HepG2 (cell line): Measurements from ENCODE around the gene NDUFS6. TPM values are rescaled to one million over a fixed set of nuclear protein-coding genes. Genes with fewer than 3 reads are reported as not detected.

Source experiments
- ATAC-seq: fragments of 200-7000 bp; cut with Tn5 transposase; 3 replicates; pipeline ENCODE4 v1.9.1; 2020; ENCODE audit warnings: mild to moderate bottlenecking, moderate library complexity
- BruUV-seq: library from RNA; stranded (reverse); fragments of 400-500 nt; replicated peaks from 2 replicates; lab custom pipeline; 2021; lab: Mats Ljungman, UMichigan
- CTCF ChIA-PET: fragments of 300-600 bp; formaldehyde crosslinking; extraction: SDS; loops from one replicate; lab custom pipeline; 2021; ENCODE audit warnings: low total read pairs, inconsistent platforms, low intra/inter-chr PET ratio; lab: Yijun Ruan, JAX
- POLR2A ChIA-PET: fragments of 350-600 bp; sonication (Branson Sonifier 250); formaldehyde crosslinking; loops from one replicate; lab custom pipeline; 2020; ENCODE audit warnings: antibody characterized with exemption, inconsistent platforms; lab: Yijun Ruan, JAX
- DNase-seq: peaks from one replicate; pipeline ENCODE4 v3.0.0-alpha.2; 2015; ENCODE audit warnings: low spot score
- FAIRE-seq: peaks from 3 replicates; lab custom pipeline; 2011; peaks lifted over from hg19 to GRCh38; lab: Jason Lieb, UNC
- H2AFZ ChIP-seq: one replicate; pipeline ENCODE4 v1.6.1; 2011; ENCODE audit warnings: low read length, inconsistent platforms
- H3K27ac ChIP-seq: fragments of 300-600 bp; 3 replicates; pipeline ENCODE4 v1.8.0; 2011; ENCODE audit warnings: mixed run types, mild to moderate bottlenecking, mixed read lengths, low read length, inconsistent platforms; ENCODE audit not compliant: insufficient read depth; ENCODE audit errors: extremely low read length
- H3K27me3 ChIP-seq, 2 experiments: fragments of 200-600 bp in 1 of 2; 2 replicates in 1 of 2; 3 replicates in 1 of 2; pipeline versions ENCODE4 v1.6.0 to v1.8.0; 2011; ENCODE audit warnings: low read length in 2 of 2, mild to moderate bottlenecking in 2 of 2, moderate library complexity in 2 of 2, inconsistent platforms in 1 of 2; ENCODE audit not compliant: insufficient read depth in 2 of 2, control insufficient read depth in 1 of 2
- H3K36me3 ChIP-seq, 2 experiments: fragments of 200-600 bp in 1 of 2; replicated peaks in 1 of 2; 2 replicates in 1 of 2; 3 replicates in 1 of 2; pipeline versions ENCODE4 v1.5.1 to v1.8.0; 2011; ENCODE audit warnings: low read length in 2 of 2, inconsistent platforms in 1 of 2; ENCODE audit not compliant: insufficient read depth in 2 of 2, control insufficient read depth in 1 of 2
- H3K4me1 ChIP-seq: 2 replicates; pipeline ENCODE4 v1.5.1; 2012; ENCODE audit warnings: low read length, inconsistent platforms; ENCODE audit not compliant: insufficient read depth
- H3K4me2 ChIP-seq: 2 replicates; pipeline ENCODE4 v1.6.0; 2011; ENCODE audit warnings: low read depth, low read length, inconsistent platforms
- H3K4me3 ChIP-seq, 3 experiments: fragments of 200-600 bp in 1 of 3; sonication (generic), shearing (Covaris generic) in 1 of 3; replicated peaks in 1 of 3; 2 replicates each; pipeline ENCODE4 v1.5.1; 2011 to 2016; ENCODE audit warnings: low read length in 3 of 3, inconsistent platforms in 2 of 3, low read depth in 2 of 3, mild to moderate bottlenecking in 2 of 3, control low read depth in 1 of 3, mixed read lengths in 1 of 3; ENCODE audit not compliant: insufficient read depth in 1 of 3
- H3K79me2 ChIP-seq: one replicate; pipeline ENCODE4 v1.6.1; 2011; ENCODE audit warnings: low read length, inconsistent platforms; ENCODE audit not compliant: insufficient read depth
- H3K9ac ChIP-seq: 2 replicates; pipeline ENCODE4 v1.6.0; 2011; ENCODE audit warnings: mild to moderate bottlenecking, low read depth, low read length, inconsistent platforms; ENCODE audit not compliant: insufficient read depth
- H3K9me3 ChIP-seq: 2 replicates; pipeline ENCODE4 v1.5.1; 2012; ENCODE audit warnings: mild to moderate bottlenecking, low read length
- H4K20me1 ChIP-seq: 2 replicates; pipeline ENCODE4 v1.6.0; 2011; ENCODE audit warnings: inconsistent platforms, mild to moderate bottlenecking, low read length, moderate library complexity; ENCODE audit not compliant: insufficient read depth
- AHR ChIP-seq: IDR thresholded peaks from 2 replicates; pipeline ENCODE4 v1.6.1; 2018; ENCODE audit warnings: missing genetic modification reagents, missing compliant biosample characterization
- ATAD3A ChIP-seq: sonication (generic); formaldehyde crosslinking; IDR thresholded peaks from 2 replicates; pipeline ENCODE4 v1.4.0; 2020; ENCODE audit warnings: missing genetic modification reagents
- TMF1 ChIP-seq: sonication (generic); formaldehyde crosslinking; IDR thresholded peaks from 2 replicates; pipeline ENCODE4 v1.8.1; 2022; ENCODE audit warnings: low read depth, missing genetic modification reagents
- ZBTB42 ChIP-seq: sonication (generic); formaldehyde crosslinking; IDR thresholded peaks from 2 replicates; pipeline ENCODE4 v1.5.0; 2020; ENCODE audit warnings: mild to moderate bottlenecking, missing genetic modification reagents
- ZNF616 ChIP-seq: sonication (generic); formaldehyde crosslinking; IDR thresholded peaks from 2 replicates; pipeline ENCODE4 v1.5.0; 2020; ENCODE audit warnings: low read depth, mild to moderate bottlenecking, missing genetic modification reagents
- ZNF720 ChIP-seq: sonication (generic); formaldehyde crosslinking; IDR thresholded peaks from 2 replicates; pipeline ENCODE4 v1.4.0; 2020; ENCODE audit warnings: missing genetic modification reagents
- ZNF782 ChIP-seq: sonication (generic); formaldehyde crosslinking; IDR thresholded peaks from 2 replicates; pipeline ENCODE4 v1.4.0; 2020; ENCODE audit warnings: missing genetic modification reagents, mild to moderate bottlenecking, borderline replicate concordance
- WGBS: methylation state at CpG from one replicate; pipeline ENCODE4 v1.1.6; 2017; ENCODE audit warnings: low lambda C conversion rate; 5-methylcytosine and 5-hydroxymethylcytosine counted together
- in situ Hi-C: cut with HindIII; loops from 2 replicates; pipeline ENCODE4 v1.10.0; 2017; ENCODE audit warnings: low pct_unique_long_range_greater_than_20kb; ENCODE audit not compliant: extremely low pct_ligation_motif_present
- intact Hi-C: fragments of 100-400 bp; cut with micrococcal nuclease; formaldehyde crosslinking; loops from one replicate; pipeline ENCODE4 v1.10.0; 2022; ENCODE audit not compliant: unreplicated experiment
- polyA plus RNA-seq, 8 experiments: library from polyadenylated mRNA; depleted of rRNA in 3 of 8; stranded (reverse) in 7 of 8; unstranded in 1 of 8; fragments of >200 nt; fragmentation: Illumina TruSeq in 4 of 8; extraction: Trizol in 4 of 8; gene quantifications; 2 replicates each; pipeline versions ENCODE4 v1.2.1 to v1.2.3, GENCODE V29; 2011 to 2016; ENCODE audit warnings: low read depth in 4 of 8, missing spikeins in 1 of 8, mixed read lengths in 1 of 8; ENCODE audit not compliant: insufficient read depth in 1 of 8
- total RNA-seq, 5 experiments: library from RNA; depleted of rRNA; stranded (reverse); fragments of >200 nt; fragmentation: Illumina TruSeq; extraction: Trizol; gene quantifications; 2 replicates each; pipeline ENCODE4 v1.2.3, GENCODE V29; 2016; ENCODE audit warnings: low read depth in 1 of 5
- TF ChIP-seq, protein P1 (sequence below): sonication (generic); formaldehyde crosslinking; IDR thresholded peaks from 2 replicates; pipeline ENCODE4 v1.5.0; 2020; ENCODE audit warnings: missing genetic modification reagents, mild to moderate bottlenecking, borderline replicate concordance
- TF ChIP-seq, protein P2 (sequence below): sonication (generic); formaldehyde crosslinking; IDR thresholded peaks from 2 replicates; pipeline ENCODE4 v1.5.1; 2020; ENCODE audit warnings: missing genetic modification reagents, mild to moderate bottlenecking, borderline replicate concordance

The NDUFS6 gene
- total and polyA plus RNA-seq, 2 of the 13 experiments (the other 11 are each of a cell fraction or from before 2014, with no cell fraction given) = 23.7 to 50.4 TPM

DNA sequence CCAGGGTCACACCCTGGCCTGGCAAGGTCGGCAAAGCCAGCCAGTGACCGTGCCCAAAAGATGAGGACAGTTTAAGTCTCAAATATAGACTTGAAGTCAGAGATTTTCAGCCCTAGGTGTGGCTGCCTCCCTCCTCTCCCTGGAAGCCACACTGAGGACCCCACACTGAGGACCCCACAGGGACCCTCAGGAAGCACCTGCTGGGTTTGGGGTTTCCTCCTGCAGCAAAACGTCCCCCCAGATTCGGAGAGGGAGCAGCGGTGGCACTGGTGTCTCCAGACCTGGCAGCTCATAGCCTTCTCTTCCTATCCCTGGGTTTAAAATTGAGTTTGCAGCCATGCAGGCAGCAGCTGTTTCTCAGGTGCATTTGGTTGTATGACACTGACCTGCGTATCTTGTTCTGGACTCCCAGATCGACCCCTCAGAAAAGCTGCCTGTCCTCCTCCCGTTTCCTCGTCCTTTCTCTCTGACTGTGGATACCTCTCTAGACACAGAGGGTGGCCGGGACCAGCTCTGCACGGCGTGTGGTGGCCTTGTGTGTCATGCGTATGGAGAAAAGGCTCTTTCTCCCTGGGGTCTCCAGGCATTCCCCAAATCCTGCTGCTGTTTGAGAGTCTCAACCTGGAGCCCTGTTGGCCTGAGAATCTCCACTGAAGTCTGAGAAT, 38.2 kb upstream of the NDUFS6 start:
- TF ChIP-seq AHR (CRISPR knock-in tag) (no peak), ATAD3A (CRISPR knock-in tag) (no peak), ZNF720 (CRISPR knock-in tag) (no peak), ZNF616 (CRISPR knock-in tag) (no peak), TMF1 (CRISPR knock-in tag) (no peak), ZNF782 (CRISPR knock-in tag) (no peak), ZBTB42 (CRISPR knock-in tag) (no peak)
- TF ChIP-seq, protein P1, sequence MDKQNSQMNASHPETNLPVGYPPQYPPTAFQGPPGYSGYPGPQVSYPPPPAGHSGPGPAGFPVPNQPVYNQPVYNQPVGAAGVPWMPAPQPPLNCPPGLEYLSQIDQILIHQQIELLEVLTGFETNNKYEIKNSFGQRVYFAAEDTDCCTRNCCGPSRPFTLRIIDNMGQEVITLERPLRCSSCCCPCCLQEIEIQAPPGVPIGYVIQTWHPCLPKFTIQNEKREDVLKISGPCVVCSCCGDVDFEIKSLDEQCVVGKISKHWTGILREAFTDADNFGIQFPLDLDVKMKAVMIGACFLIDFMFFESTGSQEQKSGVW (CRISPR knock-in tag) = no peak
- TF ChIP-seq, protein P2, sequence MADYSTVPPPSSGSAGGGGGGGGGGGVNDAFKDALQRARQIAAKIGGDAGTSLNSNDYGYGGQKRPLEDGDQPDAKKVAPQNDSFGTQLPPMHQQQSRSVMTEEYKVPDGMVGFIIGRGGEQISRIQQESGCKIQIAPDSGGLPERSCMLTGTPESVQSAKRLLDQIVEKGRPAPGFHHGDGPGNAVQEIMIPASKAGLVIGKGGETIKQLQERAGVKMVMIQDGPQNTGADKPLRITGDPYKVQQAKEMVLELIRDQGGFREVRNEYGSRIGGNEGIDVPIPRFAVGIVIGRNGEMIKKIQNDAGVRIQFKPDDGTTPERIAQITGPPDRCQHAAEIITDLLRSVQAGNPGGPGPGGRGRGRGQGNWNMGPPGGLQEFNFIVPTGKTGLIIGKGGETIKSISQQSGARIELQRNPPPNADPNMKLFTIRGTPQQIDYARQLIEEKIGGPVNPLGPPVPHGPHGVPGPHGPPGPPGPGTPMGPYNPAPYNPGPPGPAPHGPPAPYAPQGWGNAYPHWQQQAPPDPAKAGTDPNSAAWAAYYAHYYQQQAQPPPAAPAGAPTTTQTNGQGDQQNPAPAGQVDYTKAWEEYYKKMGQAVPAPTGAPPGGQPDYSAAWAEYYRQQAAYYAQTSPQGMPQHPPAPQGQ (CRISPR knock-in tag) = no peak
- TF ChIP-seq, all 625 proteins: peak for 0
- ATAC-seq (peak; percentile 28), DNase-seq (no peak), FAIRE-seq (no peak)
- no TSS peak for BruUV-seq
- Histone ChIP-seq H3K27me3 (peaks cover 13 to 75% of the 10 kb centered on the region in 2 experiments), H4K20me1 (0 out of 2 replicates have a peak, but pooled peaks cover 2% of the 10 kb centered on the region), H2AFZ (no peak overlapping the region), H3K4me1 (no peaks in the 10 kb centered on the region), H3K9ac (no peak overlapping the region), H3K4me3 (no peak overlapping the region), H3K27ac (no peak overlapping the region), H3K36me3 (no peaks in the 10 kb centered on the region), H3K9me3 (no peaks in the 10 kb centered on the region), H3K4me2 (no peak overlapping the region), H3K79me2 (no peaks in the 10 kb centered on the region)
- CTCF ChIA-PET = interaction anchor here (1.4 to 1.5 kb wide), 3 partner anchors 255 to 388 kb away, joined by 4 to 9 read pairs (median 5); no protein-coding TSS in a partner anchor
- in situ Hi-C loops (loop anchor here (10.0 kb wide), 1 partner anchor 252 kb away; no protein-coding TSS in a partner anchor), intact Hi-C loops (loop anchor here (1.0 to 5.0 kb wide), 2 partner anchors 275 to 389 kb away; no protein-coding TSS in a partner anchor)
- 25% methylated on average over 9 of the region's 13 CpGs for WGBS
- POLR2A ChIA-PET = no interaction called here
